ENCODE measurements around the gene HECTD4.
A peak's percentile ranks its signal among the peaks of the same experiment; 100 is the strongest.
"Not testable (repeated sequence)": the region's sequence is repeated elsewhere in the genome, so short reads cannot be mapped to it uniquely, and the experiment has no call there.

HECTD4 gene

GRCh38 chr12:112406519-112407488 lies 24.6 kb upstream of the HECTD4 start:
- H3K4me3 ChIP-seq (ENCODE audit: control insufficient read depth, low read depth, low read length), result peak overlapping the region; percentile 93
- no peak for DNase-seq (ENCODE audit: low read depth)
- no peak for TF ChIP-seq CTCF (conservative IDR thresholded peaks at IDR 0.05; ENCODE audit: control insufficient read depth, insufficient read depth, low read depth, low read length)

GRCh38 chr12:112401903-112402498 lies 19.8 kb upstream of the HECTD4 start:
- DNase-seq (ENCODE audit: low read depth), result no peak
- no peak for TF ChIP-seq CTCF (conservative IDR thresholded peaks at IDR 0.05; ENCODE audit: control insufficient read depth, insufficient read depth, low read depth, low read length)
- no peak overlapping the region for H3K4me3 ChIP-seq (ENCODE audit: control insufficient read depth, low read depth, low read length)

- no peak overlapping the region for H3K4me3 ChIP-seq (ENCODE audit: control insufficient read depth, low read depth, low read length)
- TF ChIP-seq CTCF (conservative IDR thresholded peaks at IDR 0.05; ENCODE audit: control insufficient read depth, insufficient read depth, low read depth, low read length), result no peak
- DNase-seq (ENCODE audit: low read depth), result no peak
Measured at GRCh38 chr12:112401054-112401453, 18.8 kb upstream of the HECTD4 start.

- H3K4me3 ChIP-seq (ENCODE audit: control insufficient read depth, low read depth, low read length), result no peak overlapping the region
- TF ChIP-seq CTCF (conservative IDR thresholded peaks at IDR 0.05; ENCODE audit: control insufficient read depth, insufficient read depth, low read depth, low read length), result no peak
- no peak for DNase-seq (ENCODE audit: low read depth)
Measured at GRCh38 chr12:112393328-112393727, 11.1 kb upstream of the HECTD4 start.

- not testable (repeated sequence) for DNase-seq (ENCODE audit: low read depth); H3K4me3 ChIP-seq (ENCODE audit: control insufficient read depth, low read depth, low read length)
Measured at GRCh38 chr12:112389922-112390654, 7.9 kb upstream of the HECTD4 start.

GRCh38 chr12:112389228-112389627 lies 7.0 kb upstream of the HECTD4 start:
- no peak for TF ChIP-seq CTCF (conservative IDR thresholded peaks at IDR 0.05; ENCODE audit: control insufficient read depth, insufficient read depth, low read depth, low read length)
- DNase-seq (ENCODE audit: low read depth), result no peak
- H3K4me3 ChIP-seq (ENCODE audit: control insufficient read depth, low read depth, low read length), result no peak overlapping the region

- peak; percentile 85 for DNase-seq (ENCODE audit: low read depth)
- H3K4me3 ChIP-seq (ENCODE audit: control insufficient read depth, low read depth, low read length), result no peak overlapping the region
- no peak for TF ChIP-seq CTCF (conservative IDR thresholded peaks at IDR 0.05; ENCODE audit: control insufficient read depth, insufficient read depth, low read depth, low read length)
Measured at GRCh38 chr12:112386726-112387125, 4.5 kb upstream of the HECTD4 start.

All from fibroblast of mammary gland (primary cell).